C4-2B (cell line): ENCODE measurements around the gene POLR1D.
A peak's percentile ranks its signal among the peaks of the same experiment; 100 is the strongest.

Experiments used
- H3K27ac ChIP-seq: fragments of 450-650 bp; 2 replicates; pipeline ENCODE4 v1.5.1; 2017
- ZFX ChIP-seq: fragments of 450-650 bp; IDR thresholded peaks from 2 replicates; pipeline ENCODE4 v1.6.1; 2017
- TF ChIP-seq, protein P1 (sequence below): fragments of 450-650 bp; conservative IDR thresholded peaks from 2 replicates; pipeline ENCODE4 v1.5.1; 2017; ENCODE audit warnings: mild to moderate bottlenecking

POLR1D gene

DNA sequence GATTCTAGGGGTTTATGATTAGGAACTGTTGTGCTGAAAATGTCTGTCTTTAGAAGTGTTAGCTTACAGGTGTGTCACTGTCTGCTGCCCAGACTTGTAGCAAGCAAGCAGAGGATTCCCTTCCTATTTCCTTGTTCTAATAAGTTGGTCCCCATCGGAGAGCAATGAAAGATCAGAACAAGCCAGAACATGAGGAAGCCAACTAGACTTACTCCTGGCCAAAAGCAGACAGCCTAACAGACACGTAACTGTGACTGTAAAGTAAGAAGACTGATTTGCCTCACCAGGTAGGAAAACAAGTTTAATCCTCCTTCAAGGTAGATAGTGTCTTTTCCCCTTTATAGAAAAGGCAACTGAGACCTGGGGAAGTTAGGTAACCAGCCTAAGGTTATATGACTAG is 12.5 kb downstream of the POLR1D start:
- no peak for TF ChIP-seq ZFX
- peak overlapping the region; percentile 43 for H3K27ac ChIP-seq

DNA sequence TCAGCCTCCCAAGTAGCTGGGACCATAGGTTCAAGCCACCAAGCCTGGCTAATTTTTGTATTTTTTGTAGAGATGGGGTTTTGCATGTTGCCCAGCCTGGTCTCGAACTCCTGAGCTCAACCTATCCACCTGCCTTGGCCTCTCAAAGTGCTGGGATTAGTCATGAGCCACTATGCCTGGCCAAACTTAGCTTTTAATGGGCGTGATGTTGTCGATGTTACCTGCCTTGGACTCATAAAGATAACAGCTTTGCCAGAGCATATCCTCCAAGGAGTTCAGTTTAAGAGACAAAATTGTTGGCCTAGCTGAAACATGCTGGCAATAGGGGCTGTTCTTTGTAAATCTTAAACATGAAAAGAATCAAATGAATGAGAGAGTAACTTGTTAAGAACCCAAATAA is 13.1 kb downstream of the POLR1D start:
- peak overlapping the region; percentile 43 for H3K27ac ChIP-seq
- TF ChIP-seq ZFX = no peak
- TF ChIP-seq, protein P1, sequence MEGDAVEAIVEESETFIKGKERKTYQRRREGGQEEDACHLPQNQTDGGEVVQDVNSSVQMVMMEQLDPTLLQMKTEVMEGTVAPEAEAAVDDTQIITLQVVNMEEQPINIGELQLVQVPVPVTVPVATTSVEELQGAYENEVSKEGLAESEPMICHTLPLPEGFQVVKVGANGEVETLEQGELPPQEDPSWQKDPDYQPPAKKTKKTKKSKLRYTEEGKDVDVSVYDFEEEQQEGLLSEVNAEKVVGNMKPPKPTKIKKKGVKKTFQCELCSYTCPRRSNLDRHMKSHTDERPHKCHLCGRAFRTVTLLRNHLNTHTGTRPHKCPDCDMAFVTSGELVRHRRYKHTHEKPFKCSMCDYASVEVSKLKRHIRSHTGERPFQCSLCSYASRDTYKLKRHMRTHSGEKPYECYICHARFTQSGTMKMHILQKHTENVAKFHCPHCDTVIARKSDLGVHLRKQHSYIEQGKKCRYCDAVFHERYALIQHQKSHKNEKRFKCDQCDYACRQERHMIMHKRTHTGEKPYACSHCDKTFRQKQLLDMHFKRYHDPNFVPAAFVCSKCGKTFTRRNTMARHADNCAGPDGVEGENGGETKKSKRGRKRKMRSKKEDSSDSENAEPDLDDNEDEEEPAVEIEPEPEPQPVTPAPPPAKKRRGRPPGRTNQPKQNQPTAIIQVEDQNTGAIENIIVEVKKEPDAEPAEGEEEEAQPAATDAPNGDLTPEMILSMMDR = no peak

DNA sequence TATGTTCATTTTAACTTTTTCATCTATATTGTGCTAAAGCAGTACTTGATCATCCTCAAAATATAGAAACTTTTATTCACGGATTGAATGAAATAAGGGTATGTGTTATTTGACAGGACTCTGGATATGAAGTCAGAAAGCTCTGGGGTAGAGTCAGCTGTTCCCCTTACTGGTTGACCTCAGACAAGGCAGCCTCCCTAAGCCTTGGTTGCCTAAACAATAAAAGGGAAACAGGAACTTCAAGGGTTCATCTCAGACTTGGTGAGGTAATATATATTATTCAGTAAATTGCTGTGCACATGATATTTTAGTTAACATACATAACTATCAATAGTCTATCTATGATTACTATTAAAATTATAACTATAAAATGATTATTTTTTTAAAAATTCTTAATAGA is 13.6 kb downstream of the POLR1D start:
- no peak overlapping the region for H3K27ac ChIP-seq
- no peak for TF ChIP-seq ZFX
- TF ChIP-seq, protein P1 = no peak

DNA sequence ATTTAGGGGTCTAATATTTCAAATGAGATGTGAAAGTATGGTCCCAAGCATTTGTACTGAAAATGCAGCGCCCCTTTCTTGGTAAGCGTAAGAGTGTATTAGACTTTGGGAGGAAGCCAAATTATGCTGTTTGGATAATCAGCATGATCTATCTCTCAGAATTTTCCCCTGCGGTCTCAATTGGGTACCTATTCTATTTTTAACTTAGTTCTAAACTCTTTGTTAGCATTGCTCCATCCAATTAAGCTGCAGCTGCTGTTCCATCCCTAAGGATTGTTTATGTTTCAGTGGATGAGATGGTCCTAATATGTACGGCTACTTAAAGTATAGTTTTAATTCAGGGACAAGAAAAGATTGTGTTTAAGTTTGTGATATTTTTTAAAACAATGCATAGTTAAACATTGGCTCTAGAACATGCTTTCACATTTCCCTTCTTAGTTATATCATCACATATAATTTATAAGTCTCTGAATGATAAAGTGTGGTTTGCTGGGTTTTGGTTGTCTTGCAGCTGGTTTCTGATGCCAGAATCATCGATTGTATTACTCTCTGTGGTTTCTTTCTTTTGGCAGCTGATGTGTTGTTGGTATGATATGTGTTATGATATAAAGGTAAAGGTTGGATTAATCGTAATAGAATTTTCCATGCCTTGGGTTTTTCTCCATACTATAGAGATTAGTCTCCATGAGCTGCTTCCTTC is 15.0 kb downstream of the POLR1D start:
- H3K27ac ChIP-seq = no peak overlapping the region
- TF ChIP-seq ZFX = no peak
- TF ChIP-seq, protein P1 = no peak

DNA sequence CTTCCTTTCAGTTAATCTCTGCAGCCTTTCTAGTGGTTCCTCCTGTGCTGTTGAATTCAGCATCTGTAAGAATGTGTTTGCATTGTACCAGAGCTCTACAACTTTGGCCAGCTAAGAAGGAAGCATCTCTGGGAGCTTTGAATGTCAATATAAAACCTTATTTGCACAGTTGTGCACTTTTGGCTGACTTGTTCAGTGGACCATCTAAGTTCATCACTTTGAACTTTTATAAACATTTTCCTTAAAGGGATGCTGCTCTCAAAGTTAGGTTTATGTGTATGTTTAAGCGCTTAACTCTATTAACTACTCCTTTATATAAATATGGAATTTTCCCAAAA is 15.6 kb downstream of the POLR1D start:
- TF ChIP-seq, protein P1 = no peak
- TF ChIP-seq ZFX = no peak
- no peak overlapping the region for H3K27ac ChIP-seq

DNA sequence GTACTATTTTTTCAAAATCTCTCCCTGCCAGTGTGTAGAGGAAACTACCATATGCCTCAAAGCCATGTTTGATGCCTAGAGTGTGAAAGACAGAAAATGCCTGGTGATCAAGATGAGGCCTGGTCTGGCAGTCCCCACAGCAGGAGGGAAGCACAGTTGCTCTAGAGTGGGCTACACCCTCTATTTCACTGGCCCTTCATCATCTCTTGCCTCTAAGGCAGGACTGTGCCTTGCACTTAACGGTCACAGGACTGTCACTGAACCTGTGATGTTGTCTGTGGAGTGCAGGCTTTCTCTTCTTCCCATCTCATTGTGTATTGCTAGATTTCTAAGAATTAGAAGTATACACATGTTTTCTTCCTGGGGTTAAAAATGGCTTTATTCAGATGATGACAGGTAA is 16.3 kb downstream of the POLR1D start:
- H3K27ac ChIP-seq = no peak overlapping the region
- TF ChIP-seq ZFX = no peak
- TF ChIP-seq, protein P1 = no peak

DNA sequence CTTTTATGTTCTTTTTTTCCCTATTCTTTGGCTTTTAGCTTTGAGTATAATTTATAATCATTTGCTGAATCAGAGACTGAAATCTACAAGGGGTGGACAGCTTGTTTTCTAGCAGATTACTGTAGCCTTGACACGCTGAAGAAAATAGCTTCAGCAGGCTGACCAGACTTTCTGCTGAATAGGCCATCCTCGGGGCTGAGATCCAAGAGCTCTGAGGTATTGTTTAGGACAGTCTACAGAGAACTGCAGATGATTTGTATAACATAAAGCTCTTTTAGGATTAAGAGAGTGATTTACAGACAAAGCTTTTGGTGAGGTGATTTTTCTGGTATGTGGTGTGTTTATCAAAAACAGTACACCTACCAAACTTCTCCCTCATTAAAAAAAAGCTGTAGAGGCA is 16.8 kb downstream of the POLR1D start:
- H3K27ac ChIP-seq = no peak overlapping the region
- TF ChIP-seq ZFX = no peak

DNA sequence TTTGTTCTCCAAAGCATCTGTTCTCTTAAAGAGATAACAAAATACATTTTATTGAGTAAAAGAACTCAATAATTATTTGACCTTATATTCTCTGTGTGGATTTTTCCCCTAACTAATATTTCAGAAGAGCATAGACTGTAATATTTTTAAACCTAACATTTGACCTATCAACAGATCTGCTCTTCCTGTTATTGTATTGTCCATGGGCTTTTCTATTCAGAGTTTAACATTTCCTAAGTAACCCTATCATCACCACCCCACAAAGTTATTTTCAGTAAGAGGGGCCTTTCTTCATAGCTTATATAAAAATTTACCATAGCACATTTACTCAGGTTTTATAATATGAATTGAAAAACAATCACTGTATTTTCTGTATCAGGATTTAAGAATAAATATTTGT is 17.5 kb downstream of the POLR1D start:
- TF ChIP-seq ZFX = no peak
- TF ChIP-seq, protein P1 = no peak
- H3K27ac ChIP-seq = no peak overlapping the region
